ENCODE data around the gene TNFAIP8L3. TPM values are rescaled to one million over a fixed set of nuclear protein-coding genes. Genes with fewer than 3 reads are reported as not detected.

TNFAIP8L3 gene
- total and polyA plus RNA-seq, 7 donors: 0.52 to 47.3 (median 0.78) TPM

- TF ChIP-seq CTCF (IDR thresholded peaks at IDR 0.05): no peak
- Histone ChIP-seq H3K27ac (no peak overlapping the region), H3K4me3 (no peak overlapping the region), H3K36me3 (ENCODE audit: insufficient read depth in 1 of 2, low read depth in 1 of 2) (no peaks in the 10 kb centered on the region), H3K27me3 (ENCODE audit: insufficient read depth in 3 of 3, low read length in 2 of 3) (peaks cover 0 to 17% (median 4%) of the 10 kb centered on the region in 3 donors), H3K9me3 (no peaks in the 10 kb centered on the region), H3K4me1 (no peaks in the 10 kb centered on the region)
- intact Hi-C loops (cut with DNase I): no loop called here
- 76 to 77% (median 76%) methylated on average over 1 of the region's 1 CpG for WGBS, 3 donors
- DNase-seq (no peak), ATAC-seq (no peak)
These were observed 7.2 kb downstream of the TNFAIP8L3 start for GRCh38 chr15:51087513-51087912.

GRCh38 chr15:51086409-51086808 lies 8.3 kb downstream of the TNFAIP8L3 start:
- Histone ChIP-seq H3K27me3 (ENCODE audit: insufficient read depth in 3 of 3, low read length in 2 of 3) (peaks cover 0 to 14% (median 4%) of the 10 kb centered on the region in 3 donors), H3K4me1 (no peaks in the 10 kb centered on the region), H3K4me3 (no peak overlapping the region), H3K36me3 (ENCODE audit: insufficient read depth in 1 of 2, low read depth in 1 of 2) (no peaks in the 10 kb centered on the region), H3K27ac (no peak overlapping the region), H3K9me3 (no peaks in the 10 kb centered on the region)
- no peak for ATAC-seq
- WGBS, 3 donors: 89 to 93% (median 91%) methylated on average over 4 of the region's 4 CpGs
- DNase-seq: no peak
- intact Hi-C loops (cut with DNase I): no loop called here
- TF ChIP-seq CTCF (IDR thresholded peaks at IDR 0.05): no peak

- Histone ChIP-seq H3K36me3 (ENCODE audit: insufficient read depth in 1 of 2, low read depth in 1 of 2) (no peaks in the 10 kb centered on the region), H3K4me3 (no peak overlapping the region), H3K27me3 (ENCODE audit: insufficient read depth in 3 of 3, low read length in 2 of 3) (peaks cover 0 to 12% (median 4%) of the 10 kb centered on the region in 3 donors), H3K4me1 (no peaks in the 10 kb centered on the region), H3K9me3 (no peaks in the 10 kb centered on the region), H3K27ac (no peak overlapping the region)
- intact Hi-C loops (cut with DNase I): no loop called here
- no peak for TF ChIP-seq CTCF (IDR thresholded peaks at IDR 0.05)
- no peak for DNase-seq
- no peak for ATAC-seq
- 93 to 100% (median 94%) methylated on average over 1 of the region's 1 CpG for WGBS, 3 donors
These were observed 8.9 kb downstream of the TNFAIP8L3 start for GRCh38 chr15:51085764-51086163.

- intact Hi-C loops (cut with DNase I): no loop called here
- Histone ChIP-seq H3K4me1 (no peaks in the 10 kb centered on the region), H3K27me3 (ENCODE audit: insufficient read depth in 3 of 3, low read length in 2 of 3) (peaks cover 0 to 4% (median 2%) of the 10 kb centered on the region in 3 donors), H3K4me3 (no peak overlapping the region), H3K9me3 (no peaks in the 10 kb centered on the region), H3K36me3 (ENCODE audit: insufficient read depth in 1 of 2, low read depth in 1 of 2) (no peaks in the 10 kb centered on the region), H3K27ac (no peak overlapping the region)
- no peak for TF ChIP-seq CTCF (IDR thresholded peaks at IDR 0.05)
- ATAC-seq (no peak), DNase-seq (no peak)
- 85 to 95% (median 91%) methylated on average over 4 of the region's 4 CpGs for WGBS, 3 donors
These were observed 11.0 kb downstream of the TNFAIP8L3 start for GRCh38 chr15:51083641-51084166.

- TF ChIP-seq CTCF (IDR thresholded peaks at IDR 0.05): no peak
- no peak for DNase-seq
- WGBS, 3 donors: 92 to 100% (median 100%) methylated on average over 1 of the region's 1 CpG
- Histone ChIP-seq H3K4me1 (no peaks in the 10 kb centered on the region), H3K4me3 (no peak overlapping the region), H3K36me3 (ENCODE audit: insufficient read depth in 1 of 2, low read depth in 1 of 2) (no peaks in the 10 kb centered on the region), H3K27me3 (ENCODE audit: insufficient read depth in 3 of 3, low read length in 2 of 3) (peaks cover 0 to 3% (median 0%) of the 10 kb centered on the region in 3 donors), H3K27ac (no peak overlapping the region), H3K9me3 (no peaks in the 10 kb centered on the region)
- ATAC-seq: no peak
- intact Hi-C loops (cut with DNase I): no loop called here
These were observed 12.5 kb downstream of the TNFAIP8L3 start for GRCh38 chr15:51082246-51082645.

Data from psoas muscle (tissue), 8 donors.